ENCODE data around the gene DCC. TPM values are rescaled to one million over a fixed set of nuclear protein-coding genes. Genes with fewer than 3 reads are reported as not detected.

Gene DCC
- total RNA-seq, 1 experiment from 2014 or later = not detected

GRCh38 chr18:52764316-52764715 is 424.3 kb downstream of the DCC start:
- BruUV-seq (replicated peaks) = no TSS peak
- no peaks in the 10 kb centered on the region for H3K36me3 ChIP-seq (ENCODE audit: low read depth, low read length)
- H3K4me2 ChIP-seq (ENCODE audit: low read length) = no peak overlapping the region
- H3K4me3 ChIP-seq (ENCODE audit: low read length) = no peak overlapping the region
- no peak overlapping the region for H3K27ac ChIP-seq (ENCODE audit: low read length)
- no peak overlapping the region for H2AFZ ChIP-seq (ENCODE audit: low read length)
- CTCF ChIA-PET = no interaction called here
- no peaks in the 10 kb centered on the region for H3K9me3 ChIP-seq (ENCODE audit: low read length)
- DNase-seq (no peak), ATAC-seq (no peak)
- no peak overlapping the region for H3K9ac ChIP-seq (ENCODE audit: low read length)
- POLR2A ChIA-PET (ENCODE audit: unreplicated experiment) = no interaction called here
- intact Hi-C loops (cut with micrococcal nuclease) = no loop called here
- TF ChIP-seq EZH2 (IDR thresholded peaks at IDR 0.05; ENCODE audit: low read length, unreplicated experiment) = no peak
- TF ChIP-seq, protein P1, sequence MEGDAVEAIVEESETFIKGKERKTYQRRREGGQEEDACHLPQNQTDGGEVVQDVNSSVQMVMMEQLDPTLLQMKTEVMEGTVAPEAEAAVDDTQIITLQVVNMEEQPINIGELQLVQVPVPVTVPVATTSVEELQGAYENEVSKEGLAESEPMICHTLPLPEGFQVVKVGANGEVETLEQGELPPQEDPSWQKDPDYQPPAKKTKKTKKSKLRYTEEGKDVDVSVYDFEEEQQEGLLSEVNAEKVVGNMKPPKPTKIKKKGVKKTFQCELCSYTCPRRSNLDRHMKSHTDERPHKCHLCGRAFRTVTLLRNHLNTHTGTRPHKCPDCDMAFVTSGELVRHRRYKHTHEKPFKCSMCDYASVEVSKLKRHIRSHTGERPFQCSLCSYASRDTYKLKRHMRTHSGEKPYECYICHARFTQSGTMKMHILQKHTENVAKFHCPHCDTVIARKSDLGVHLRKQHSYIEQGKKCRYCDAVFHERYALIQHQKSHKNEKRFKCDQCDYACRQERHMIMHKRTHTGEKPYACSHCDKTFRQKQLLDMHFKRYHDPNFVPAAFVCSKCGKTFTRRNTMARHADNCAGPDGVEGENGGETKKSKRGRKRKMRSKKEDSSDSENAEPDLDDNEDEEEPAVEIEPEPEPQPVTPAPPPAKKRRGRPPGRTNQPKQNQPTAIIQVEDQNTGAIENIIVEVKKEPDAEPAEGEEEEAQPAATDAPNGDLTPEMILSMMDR (conservative IDR thresholded peaks at IDR 0.05; ENCODE audit: low read depth, low read length) = no peak
- TF ChIP-seq EZH2phosphoT487 (IDR thresholded peaks at IDR 0.05; ENCODE audit: borderline replicate concordance, low read length) = no peak
- no peaks in the 10 kb centered on the region for H4K20me1 ChIP-seq (ENCODE audit: low read length)
- H3K79me2 ChIP-seq (ENCODE audit: low read length) = no peaks in the 10 kb centered on the region
- H3K27me3 ChIP-seq (ENCODE audit: low read length) = no peaks in the 10 kb centered on the region
- H3K9me2 ChIP-seq (replicated peaks; ENCODE audit: low read length) = no peaks in the 10 kb centered on the region
- no peaks in the 10 kb centered on the region for H3K4me1 ChIP-seq (ENCODE audit: insufficient read depth, low read length)
- no peaks in the 10 kb centered on the region for H3F3A ChIP-seq (ENCODE audit: low read length, unreplicated experiment)

GRCh38 chr18:52766002-52766545 is 426.1 kb downstream of the DCC start:
- DNase-seq (no peak), ATAC-seq (no peak)
- H3K4me2 ChIP-seq (ENCODE audit: low read length) = no peak overlapping the region
- H3K4me3 ChIP-seq (ENCODE audit: low read length) = no peak overlapping the region
- H3K36me3 ChIP-seq (ENCODE audit: low read depth, low read length) = no peaks in the 10 kb centered on the region
- H3K4me1 ChIP-seq (ENCODE audit: insufficient read depth, low read length) = no peaks in the 10 kb centered on the region
- ChIA-PET CTCF (no interaction called here), POLR2A (ENCODE audit: unreplicated experiment) (no interaction called here)
- no peak overlapping the region for H2AFZ ChIP-seq (ENCODE audit: low read length)
- BruUV-seq (replicated peaks) = no TSS peak
- H3K9ac ChIP-seq (ENCODE audit: low read length) = no peak overlapping the region
- H3K79me2 ChIP-seq (ENCODE audit: low read length) = no peaks in the 10 kb centered on the region
- intact Hi-C loops (cut with micrococcal nuclease) = no loop called here
- H3K9me2 ChIP-seq (replicated peaks; ENCODE audit: low read length) = no peaks in the 10 kb centered on the region
- no peak overlapping the region for H3K27ac ChIP-seq (ENCODE audit: low read length)
- TF ChIP-seq EZH2phosphoT487 (IDR thresholded peaks at IDR 0.05; ENCODE audit: borderline replicate concordance, low read length) (no peak), EZH2 (IDR thresholded peaks at IDR 0.05; ENCODE audit: low read length, unreplicated experiment) (no peak)
- TF ChIP-seq, protein P1 (conservative IDR thresholded peaks at IDR 0.05; ENCODE audit: low read depth, low read length) = no peak
- no peaks in the 10 kb centered on the region for H3K27me3 ChIP-seq (ENCODE audit: low read length)
- H3K9me3 ChIP-seq (ENCODE audit: low read length) = no peaks in the 10 kb centered on the region
- no peaks in the 10 kb centered on the region for H4K20me1 ChIP-seq (ENCODE audit: low read length)
- H3F3A ChIP-seq (ENCODE audit: low read length, unreplicated experiment) = no peaks in the 10 kb centered on the region

DNA sequence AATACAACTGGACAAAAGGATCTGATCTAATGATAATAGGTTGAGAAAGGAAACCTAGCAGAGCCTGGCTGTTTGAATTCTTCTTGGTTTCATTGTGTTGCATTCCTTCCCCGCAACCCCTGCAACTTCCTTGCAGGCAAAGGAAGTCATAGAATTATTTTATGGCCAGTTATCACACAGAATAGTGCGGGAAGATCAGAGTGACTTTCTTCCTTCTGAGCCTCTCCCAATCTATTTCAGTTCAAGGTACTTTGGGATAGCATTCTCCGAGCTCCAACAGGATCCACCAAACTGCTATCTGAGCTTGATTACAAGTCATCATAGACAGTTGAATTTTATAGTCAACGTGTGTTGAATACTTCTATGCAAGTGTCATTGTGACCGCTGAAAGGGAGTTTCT is 441.1 kb downstream of the DCC start:
- ChIA-PET POLR2A (ENCODE audit: unreplicated experiment) (no interaction called here), CTCF (no interaction called here)
- H3K27ac ChIP-seq (ENCODE audit: low read length) = no peak overlapping the region
- ATAC-seq = no peak
- BruUV-seq (replicated peaks) = no TSS peak
- no peaks in the 10 kb centered on the region for H3K9me2 ChIP-seq (replicated peaks; ENCODE audit: low read length)
- H4K20me1 ChIP-seq (ENCODE audit: low read length) = no peaks in the 10 kb centered on the region
- TF ChIP-seq EZH2phosphoT487 (IDR thresholded peaks at IDR 0.05; ENCODE audit: borderline replicate concordance, low read length) (no peak), EZH2 (IDR thresholded peaks at IDR 0.05; ENCODE audit: low read length, unreplicated experiment) (no peak)
- TF ChIP-seq, protein P1 (conservative IDR thresholded peaks at IDR 0.05; ENCODE audit: low read depth, low read length) = no peak
- no peaks in the 10 kb centered on the region for H3K9me3 ChIP-seq (ENCODE audit: low read length)
- H3K9ac ChIP-seq (ENCODE audit: low read length) = no peak overlapping the region
- H2AFZ ChIP-seq (ENCODE audit: low read length) = no peak overlapping the region
- H3K4me3 ChIP-seq (ENCODE audit: low read length) = no peak overlapping the region
- H3F3A ChIP-seq (ENCODE audit: low read length, unreplicated experiment) = no peaks in the 10 kb centered on the region
- H3K27me3 ChIP-seq (ENCODE audit: low read length) = no peaks in the 10 kb centered on the region
- no peak overlapping the region for H3K4me2 ChIP-seq (ENCODE audit: low read length)
- no peaks in the 10 kb centered on the region for H3K4me1 ChIP-seq (ENCODE audit: insufficient read depth, low read length)
- intact Hi-C loops (cut with micrococcal nuclease) = no loop called here
- no peaks in the 10 kb centered on the region for H3K36me3 ChIP-seq (ENCODE audit: low read depth, low read length)
- H3K79me2 ChIP-seq (ENCODE audit: low read length) = no peaks in the 10 kb centered on the region
- no peak for DNase-seq

Data from PC-3 (cell line).